H7 (cell line): Measurements from ENCODE around the gene ODAD3. TPM values are rescaled to one million over a fixed set of nuclear protein-coding genes. Genes with fewer than 3 reads are reported as not detected.
"Not testable (repeated sequence)": the region's sequence is repeated elsewhere in the genome, so short reads cannot be mapped to it uniquely, and the experiment has no call there.

Experiments used
- DNase-seq: peaks from one replicate; pipeline ENCODE4 v3.0.0; 2012
- H3K27me3 ChIP-seq: 2 replicates; pipeline ENCODE4 v1.6.0; 2011; ENCODE audit warnings: mild to moderate bottlenecking, low read length; ENCODE audit not compliant: control insufficient read depth, insufficient read depth
- H3K36me3 ChIP-seq: replicated peaks from 2 replicates; pipeline ENCODE4 v1.5.1; 2011; ENCODE audit warnings: low read length; ENCODE audit not compliant: control insufficient read depth, insufficient read depth
- H3K4me3 ChIP-seq: 2 replicates; pipeline ENCODE4 v1.5.1; 2011; ENCODE audit warnings: low read depth, mild to moderate bottlenecking, control low read depth, low read length, moderate library complexity; ENCODE audit not compliant: insufficient read depth
- total RNA-seq: library from RNA; depleted of rRNA; stranded (reverse); fragments of >200 nt; shearing (Covaris generic); gene quantifications from 2 replicates; pipeline ENCODE4 v1.2.3, GENCODE V29; 2014

ODAD3 gene
- total RNA-seq, 1 experiment from 2014 or later = 0.66 TPM

GRCh38 chr19:11468266-11468845 is 33.4 kb upstream of the ODAD3 start:
- H3K4me3 ChIP-seq, H3K27me3 ChIP-seq, H3K36me3 ChIP-seq, DNase-seq: not testable (repeated sequence)

GRCh38 chr19:11465600-11465999 is 30.7 kb upstream of the ODAD3 start:
- no peaks in the 10 kb centered on the region for H3K27me3 ChIP-seq
- DNase-seq = peak; percentile 82
- no peaks in the 10 kb centered on the region for H3K36me3 ChIP-seq
- H3K4me3 ChIP-seq = no peak overlapping the region

GRCh38 chr19:11464333-11465265 is 29.7 kb upstream of the ODAD3 start:
- Histone ChIP-seq H3K36me3 (no peaks in the 10 kb centered on the region), H3K4me3 (no peak overlapping the region), H3K27me3 (no peaks in the 10 kb centered on the region)
- no peak for DNase-seq

- Histone ChIP-seq H3K36me3 (no peaks in the 10 kb centered on the region), H3K27me3 (no peaks in the 10 kb centered on the region), H3K4me3 (no peak overlapping the region)
- peak; percentile 28 for DNase-seq
These were observed 28.5 kb upstream of the ODAD3 start for GRCh38 chr19:11463391-11463790.

GRCh38 chr19:11461453-11461852 is 26.5 kb upstream of the ODAD3 start:
- no peaks in the 10 kb centered on the region for H3K27me3 ChIP-seq
- H3K4me3 ChIP-seq = no peak overlapping the region
- no peaks in the 10 kb centered on the region for H3K36me3 ChIP-seq
- DNase-seq = no peak

- H3K4me3 ChIP-seq = no peak overlapping the region
- DNase-seq = peak; percentile 81
- no peaks in the 10 kb centered on the region for H3K36me3 ChIP-seq
- no peaks in the 10 kb centered on the region for H3K27me3 ChIP-seq
These were observed 25.3 kb upstream of the ODAD3 start for GRCh38 chr19:11460207-11460606.

- H3K27me3 ChIP-seq, H3K4me3 ChIP-seq, H3K36me3 ChIP-seq, DNase-seq: not testable (repeated sequence)
These were observed 24.0 kb upstream of the ODAD3 start for GRCh38 chr19:11458912-11459311.

GRCh38 chr19:11458236-11458900 is 23.4 kb upstream of the ODAD3 start:
- peak; percentile 31 for DNase-seq

GRCh38 chr19:11457831-11458230 is 22.9 kb upstream of the ODAD3 start:
- no peak overlapping the region for H3K4me3 ChIP-seq
- peak; percentile 56 for DNase-seq
- H3K36me3 ChIP-seq = no peaks in the 10 kb centered on the region
- H3K27me3 ChIP-seq = no peaks in the 10 kb centered on the region

More at GRCh38 chr19:11458236-11458900, 23.4 kb upstream of the ODAD3 start:
- no peak overlapping the region for H3K4me3 ChIP-seq
- no peaks in the 10 kb centered on the region for H3K36me3 ChIP-seq
- H3K27me3 ChIP-seq = no peaks in the 10 kb centered on the region

GRCh38 chr19:11457115-11457514 is 22.2 kb upstream of the ODAD3 start:
- no peaks in the 10 kb centered on the region for H3K36me3 ChIP-seq
- no peaks in the 10 kb centered on the region for H3K27me3 ChIP-seq
- DNase-seq = peak; percentile 78
- H3K4me3 ChIP-seq = no peak overlapping the region

GRCh38 chr19:11456659-11457058 is 21.7 kb upstream of the ODAD3 start:
- no peak overlapping the region for H3K4me3 ChIP-seq
- H3K27me3 ChIP-seq = no peaks in the 10 kb centered on the region
- H3K36me3 ChIP-seq = no peaks in the 10 kb centered on the region
- DNase-seq = no peak

GRCh38 chr19:11455233-11455554 is 20.3 kb upstream of the ODAD3 start:
- not testable (repeated sequence) for DNase-seq, H3K36me3 ChIP-seq, H3K27me3 ChIP-seq, H3K4me3 ChIP-seq

GRCh38 chr19:11453468-11454341 is 18.8 kb upstream of the ODAD3 start:
- DNase-seq = peak; percentile 96
- Histone ChIP-seq H3K27me3 (no peaks in the 10 kb centered on the region), H3K4me3 (no peak overlapping the region), H3K36me3 (no peaks in the 10 kb centered on the region; the same call in 1 of the 2 replicates)

- Histone ChIP-seq H3K4me3 (no peak overlapping the region), H3K36me3 (peaks cover 6% of the 10 kb centered on the region), H3K27me3 (no peaks in the 10 kb centered on the region)
- DNase-seq = peak; percentile 86
These were observed 17.8 kb upstream of the ODAD3 start for GRCh38 chr19:11452620-11453310.
